SK-N-SH (cell line): Measurements from ENCODE around the gene PLA2G2C. TPM values are rescaled to one million over a fixed set of nuclear protein-coding genes. Genes with fewer than 3 reads are reported as not detected.
A peak's percentile ranks its signal among the peaks of the same experiment; 100 is the strongest.

ENCODE experiments used
- CTCF ChIA-PET: fragments of 300-600, 350-600 bp; formaldehyde crosslinking; extraction: SDS; loops from one replicate; lab custom pipeline; 2021; lab: Yijun Ruan, JAX
- POLR2A ChIA-PET: fragments of 350-600 bp; sonication (Branson Sonifier 250); formaldehyde crosslinking; extraction: SDS; loops from one replicate; lab custom pipeline; 2020; ENCODE audit warnings: antibody characterized with exemption, inconsistent platforms; lab: Yijun Ruan, JAX
- DNase-seq: peaks from one replicate; pipeline ENCODE4 v3.0.0; 2012
- H2AFZ ChIP-seq: fragments of 200-600 bp; sonication (generic); 2 replicates; pipeline ENCODE4 v1.8.1; 2016; ENCODE audit warnings: antibody characterized with exemption, mild to moderate bottlenecking, low read depth
- H3F3A ChIP-seq: fragments of 200-600 bp; sonication (generic); replicated peaks from 2 replicates; pipeline ENCODE3; 2016; ENCODE audit warnings: antibody characterized with exemption, mild to moderate bottlenecking; ENCODE audit not compliant: insufficient read depth
- H3K27ac ChIP-seq, 2 experiments: fragments of 200-500 bp in 1 of 2; fragments of 200-600 bp in 1 of 2; sonication (Bioruptor generic) in 1 of 2; sonication (generic), shearing (Covaris generic) in 1 of 2; 2 replicates each; pipeline versions ENCODE4 v1.5.1 to v1.6.1; 2014 to 2016; ENCODE audit warnings: low read depth in 2 of 2, inconsistent platforms in 1 of 2, low read length in 1 of 2, mild to moderate bottlenecking in 1 of 2, mixed read lengths in 1 of 2
- H3K27me3 ChIP-seq: fragments of 200-600 bp; sonication (generic), shearing (Covaris generic); 2 replicates; pipeline ENCODE4 v1.6.1; 2016; ENCODE audit warnings: mixed run types; ENCODE audit not compliant: insufficient read depth
- H3K36me3 ChIP-seq, 2 experiments: fragments of 200-500 bp in 1 of 2; fragments of 200-600 bp in 1 of 2; sonication (Bioruptor generic) in 1 of 2; sonication (generic) in 1 of 2; replicated peaks in 1 of 2; 2 replicates each; pipeline versions ENCODE3 to v1.5.1; 2014 to 2016; ENCODE audit warnings: low read length in 1 of 2, mild to moderate bottlenecking in 1 of 2; ENCODE audit not compliant: insufficient read depth in 2 of 2, control insufficient read depth in 1 of 2
- H3K4me1 ChIP-seq, 2 experiments: fragments of 200-500 bp in 1 of 2; fragments of 200-600 bp in 1 of 2; sonication (Bioruptor generic) in 1 of 2; sonication (generic), shearing (Covaris generic) in 1 of 2; 2 replicates each; pipeline versions ENCODE4 v1.5.1 to v1.6.1; 2014 to 2016; ENCODE audit warnings: low read depth in 1 of 2, low read length in 1 of 2, mixed run types in 1 of 2; ENCODE audit not compliant: insufficient read depth in 2 of 2, control insufficient read depth in 1 of 2
- H3K4me2 ChIP-seq: fragments of 200-600 bp; sonication (generic), shearing (Covaris generic); 2 replicates; pipeline ENCODE4 v1.6.1; 2017; ENCODE audit warnings: mixed run types
- H3K4me3 ChIP-seq, 2 experiments: fragments of 200-500 bp in 1 of 2; fragments of 200-600 bp in 1 of 2; sonication (Bioruptor generic) in 1 of 2; sonication (generic), shearing (Covaris generic) in 1 of 2; 2 replicates each; pipeline versions ENCODE4 v1.5.1 to v1.8.1; 2014 to 2016; ENCODE audit warnings: low read depth in 2 of 2, inconsistent platforms in 1 of 2, low read length in 1 of 2, mild to moderate bottlenecking in 1 of 2, mixed read lengths in 1 of 2, moderate library complexity in 1 of 2
- H3K79me2 ChIP-seq: fragments of 200-600 bp; sonication (generic); 2 replicates; pipeline ENCODE4 v1.8.1; 2017; ENCODE audit warnings: mild to moderate bottlenecking; ENCODE audit not compliant: insufficient read depth
- H3K9ac ChIP-seq: fragments of 200-600 bp; sonication (generic); 2 replicates; pipeline ENCODE4 v1.6.1; 2017; ENCODE audit warnings: mixed run types
- H3K9me2 ChIP-seq: fragments of 200-600 bp; sonication (generic); 2 replicates; pipeline ENCODE4 v1.6.1; 2017; ENCODE audit warnings: mixed run types
- H3K9me3 ChIP-seq: fragments of 200-600 bp; sonication (generic); 2 replicates; pipeline ENCODE4 v1.6.1; 2017; ENCODE audit warnings: mixed run types, mild to moderate bottlenecking, moderate library complexity
- H4K20me1 ChIP-seq: fragments of 200-600 bp; sonication (generic); 2 replicates; pipeline ENCODE4 v1.6.1; 2017; ENCODE audit warnings: mild to moderate bottlenecking, mixed run types; ENCODE audit not compliant: insufficient read depth
- CHD2 ChIP-seq: fragments of 150-350 bp; IDR thresholded peaks from 2 replicates; pipeline ENCODE4 v1.6.1; 2018; ENCODE audit warnings: low read length; ENCODE audit not compliant: partially characterized antibody
- FOSL2 ChIP-seq: IDR thresholded peaks from 2 replicates; pipeline ENCODE4 v1.4.0; 2012; ENCODE audit warnings: low read depth, mild to moderate bottlenecking, moderate library complexity, borderline replicate concordance
- GABPA ChIP-seq: IDR thresholded peaks from 2 replicates; pipeline ENCODE4 v1.4.0; 2012; ENCODE audit warnings: low read depth, mild to moderate bottlenecking
- GATA2 ChIP-seq: sonication (generic); formaldehyde crosslinking; IDR thresholded peaks from 2 replicates; pipeline ENCODE4 v1.5.0; 2020; ENCODE audit warnings: mild to moderate bottlenecking, missing genetic modification reagents
- JUND ChIP-seq: IDR thresholded peaks from 2 replicates; pipeline ENCODE4 v1.4.0; 2012
- MAX ChIP-seq: IDR thresholded peaks from 2 replicates; pipeline ENCODE4 v1.4.0; 2012; ENCODE audit warnings: low read depth
- MEF2A ChIP-seq: IDR thresholded peaks from 2 replicates; pipeline ENCODE4 v1.4.0; 2012; ENCODE audit warnings: low read depth, borderline replicate concordance
- PBX3 ChIP-seq: IDR thresholded peaks from 2 replicates; pipeline ENCODE4; 2012
- RAD21 ChIP-seq: IDR thresholded peaks from 2 replicates; pipeline ENCODE4 v1.6.1; 2012; ENCODE audit warnings: mild to moderate bottlenecking, low read length
- RCOR1 ChIP-seq: fragments of 150-350 bp; IDR thresholded peaks from 2 replicates; pipeline ENCODE4 v1.6.1; 2017; ENCODE audit warnings: antibody characterized with exemption, low read length
- REST ChIP-seq: IDR thresholded peaks from 2 replicates; pipeline ENCODE4 v1.6.1; 2012; ENCODE audit warnings: mild to moderate bottlenecking, low read depth, low read length, moderate library complexity
- RFX5 ChIP-seq: IDR thresholded peaks from 2 replicates; pipeline ENCODE4 v1.6.1; 2012; ENCODE audit warnings: mild to moderate bottlenecking, improper control_type of control experiment, low read length
- SIN3A ChIP-seq: IDR thresholded peaks from 2 replicates; pipeline ENCODE4 v1.6.1; 2012; ENCODE audit warnings: low read depth, mild to moderate bottlenecking, low read length, moderate library complexity, borderline replicate concordance
- TCF12 ChIP-seq: IDR thresholded peaks from 2 replicates; pipeline ENCODE4 v1.4.0; 2012
- USF1 ChIP-seq: IDR thresholded peaks from 2 replicates; pipeline ENCODE4 v1.4.0; 2012; ENCODE audit warnings: low read depth, borderline replicate concordance
- ZBTB33 ChIP-seq: IDR thresholded peaks from 2 replicates; pipeline ENCODE4 v1.4.0; 2012; ENCODE audit warnings: low read depth, borderline replicate concordance
- WGBS: methylation state at CpG from one replicate; pipeline ENCODE4 v1.1.6; 2017; ENCODE audit warnings: low lambda C conversion rate; 5-methylcytosine and 5-hydroxymethylcytosine counted together
- polyA plus RNA-seq, 3 experiments: library from polyadenylated mRNA; depleted of rRNA; stranded (reverse); fragments of >200 nt; gene quantifications; 2 replicates each; pipeline ENCODE4 v1.2.3, GENCODE V29; 2012

The PLA2G2C gene
- polyA plus RNA-seq, 1 of the 3 experiments (the other 2 are of a cell fraction): not detected

GRCh38 chr1:20125100-20125499 lies 61.2 kb downstream of the PLA2G2C start:
- Histone ChIP-seq H3F3A (no peaks in the 10 kb centered on the region), H3K27me3 (peaks cover 5% of the 10 kb centered on the region; the same call in 1 of the 2 replicates)
- no peak for TF ChIP-seq MAX
- TF ChIP-seq GABPA: no peak
- TF ChIP-seq JUND: no peak
- no peak for TF ChIP-seq RAD21
- TF ChIP-seq CHD2: no peak
- TF ChIP-seq USF1: no peak
- TF ChIP-seq PBX3: no peak
- no peak for TF ChIP-seq SIN3A
- TF ChIP-seq REST: no peak
- no peak for TF ChIP-seq MEF2A
- TF ChIP-seq GATA2 (CRISPR knock-in tag): no peak
- TF ChIP-seq TCF12: no peak
- TF ChIP-seq ZBTB33: no peak
- no peak for TF ChIP-seq RCOR1
- TF ChIP-seq RFX5: no peak
- TF ChIP-seq FOSL2: no peak
- TF ChIP-seq, all 33 proteins: peak for 0
- Histone ChIP-seq H4K20me1 (no peaks in the 10 kb centered on the region), H3K4me2 (0 out of 2 replicates have a peak overlapping the region, but pooled peaks have one; percentile 70), H3K9ac (no peak overlapping the region), H3K9me3 (no peaks in the 10 kb centered on the region), H3K36me3 (no peaks in the 10 kb centered on the region), H3K4me1 (peaks cover 0 to 10% of the 10 kb centered on the region in 2 experiments; a peak in 1 of 4 replicates), H3K9me2 (no peaks in the 10 kb centered on the region), H2AFZ (no peak overlapping the region), H3K4me3 (no peak overlapping the region), H3K27ac (no peak overlapping the region), H3K79me2 (no peaks in the 10 kb centered on the region)
- WGBS: 70% methylated on average over 10 of the region's 10 CpGs
- CTCF ChIA-PET: interaction anchor here (1.6 to 1.8 kb wide), 2 partner anchors 41 to 207 kb away, joined by 3 to 5 read pairs; no protein-coding TSS in a partner anchor
- POLR2A ChIA-PET: no interaction called here
- DNase-seq: no peak
